K562 (cell line): ENCODE data around the gene HTR3C. TPM values are rescaled to one million over a fixed set of nuclear protein-coding genes. Genes with fewer than 3 reads are reported as not detected.
"Not testable (repeated sequence)": the region's sequence is repeated elsewhere in the genome, so short reads cannot be mapped to it uniquely, and the experiment has no call there.

Source experiments
- ATAC-seq: fragments of 200-7000 bp; cut with Tn5 transposase; 3 replicates; pipeline ENCODE4 v1.9.1; 2020; ENCODE audit warnings: moderate library complexity
- BruUV-seq: library from RNA; stranded (reverse); fragments of 400-500 nt; replicated peaks from 2 replicates; lab custom pipeline; 2021; lab: Mats Ljungman, UMichigan
- CTCF ChIA-PET: fragments of 300-600 bp; formaldehyde crosslinking; extraction: SDS; loops from one replicate; lab custom pipeline; 2021; ENCODE audit warnings: low intra/inter-chr PET ratio; lab: Yijun Ruan, JAX
- POLR2A ChIA-PET: fragments of 300-600, 350-650 bp; sonication (Branson Sonifier 250); formaldehyde crosslinking; extraction: SDS; loops from one replicate; lab custom pipeline; 2021; ENCODE audit warnings: antibody characterized with exemption, inconsistent platforms; lab: Yijun Ruan, JAX
- DNase-seq, 4 experiments: peaks; one replicate each; pipeline versions ENCODE4 v3.0.0 to v3.0.0-alpha.2; 2011 to 2018; ENCODE audit warnings: low spot score in 3 of 4, mixed read lengths in 3 of 4; ENCODE audit errors: extremely low read depth in 1 of 4
- FAIRE-seq: peaks from 2 replicates; lab custom pipeline; 2011; peaks lifted over from hg19 to GRCh38; lab: Jason Lieb, UNC
- H2AFZ ChIP-seq: 2 replicates; pipeline ENCODE4 v1.6.0; 2011; ENCODE audit warnings: low read depth, low read length, control low read depth, inconsistent platforms
- H3K27ac ChIP-seq: fragments of 200-600 bp; 3 replicates; pipeline ENCODE4 v1.8.0; 2011; ENCODE audit warnings: low read depth, mild to moderate bottlenecking, control low read depth, inconsistent platforms, low read length, moderate library complexity, mixed read lengths; ENCODE audit errors: extremely low read depth
- H3K27me3 ChIP-seq, 2 experiments: fragments of 300-600 bp in 1 of 2; 2 replicates in 1 of 2; 3 replicates in 1 of 2; pipeline versions ENCODE4 v1.6.0 to v1.8.0; 2011; ENCODE audit warnings: inconsistent platforms in 2 of 2, low read length in 2 of 2, mild to moderate bottlenecking in 1 of 2, mixed read lengths in 1 of 2, moderate library complexity in 1 of 2; ENCODE audit not compliant: control insufficient read depth in 2 of 2, insufficient read depth in 2 of 2
- H3K36me3 ChIP-seq: fragments of 300-600 bp; 3 replicates; pipeline ENCODE4 v1.8.0; 2011; ENCODE audit warnings: mild to moderate bottlenecking, low read length, inconsistent platforms; ENCODE audit not compliant: control insufficient read depth, insufficient read depth
- H3K4me1 ChIP-seq, 2 experiments: fragments of 200-600 bp in 1 of 2; replicated peaks in 1 of 2; 2 replicates in 1 of 2; 3 replicates in 1 of 2; pipeline versions ENCODE4 v1.5.1 to v1.8.0; 2011; ENCODE audit warnings: inconsistent platforms in 2 of 2, low read length in 2 of 2, mild to moderate bottlenecking in 1 of 2, mixed read lengths in 1 of 2, moderate library complexity in 1 of 2; ENCODE audit not compliant: control insufficient read depth in 2 of 2, insufficient read depth in 2 of 2
- H3K4me2 ChIP-seq: 2 replicates; pipeline ENCODE4 v1.6.1; 2011; ENCODE audit warnings: low read length, control low read depth, inconsistent platforms, mixed read lengths; ENCODE audit not compliant: insufficient read depth
- H3K4me3 ChIP-seq: fragments of 200-600 bp; sonication (generic), shearing (Covaris generic); 2 replicates; pipeline ENCODE4 v1.5.1; 2016; ENCODE audit warnings: control low read depth, inconsistent platforms
- H3K79me2 ChIP-seq: fragments of 200-600 bp; 3 replicates; pipeline ENCODE4 v1.8.0; 2011; ENCODE audit warnings: low read length, inconsistent platforms; ENCODE audit not compliant: control insufficient read depth, insufficient read depth
- H3K9ac ChIP-seq, 2 experiments: 2 replicates each; pipeline versions ENCODE4 v1.6.0 to v1.6.1; 2011; ENCODE audit warnings: low read depth in 2 of 2, low read length in 2 of 2, control low read depth in 1 of 2, inconsistent platforms in 1 of 2, mild to moderate bottlenecking in 1 of 2, mixed read lengths in 1 of 2; ENCODE audit not compliant: insufficient read depth in 1 of 2
- H3K9me1 ChIP-seq: one replicate; pipeline ENCODE4 v1.6.0; 2011; ENCODE audit warnings: inconsistent platforms, mild to moderate bottlenecking, low read length, moderate library complexity; ENCODE audit not compliant: control insufficient read depth, insufficient read depth
- H3K9me3 ChIP-seq: replicated peaks from 2 replicates; pipeline ENCODE4 v1.5.1; 2011; ENCODE audit warnings: low read depth, low read length, inconsistent platforms; ENCODE audit not compliant: control insufficient read depth, insufficient read depth
- H4K20me1 ChIP-seq: replicated peaks from 2 replicates; pipeline ENCODE4 v1.6.1; 2011; ENCODE audit warnings: low read length, inconsistent platforms, mixed read lengths; ENCODE audit not compliant: control insufficient read depth, insufficient read depth
- CBX3 ChIP-seq, 2 experiments: IDR thresholded peaks; 1 replicate in 1 of 2; 2 replicates in 1 of 2; pipeline ENCODE4 v1.6.1; 2012; ENCODE audit warnings: inconsistent platforms in 2 of 2, low read length in 2 of 2, borderline replicate concordance in 1 of 2, control low read depth in 1 of 2
- CC2D1A ChIP-seq: fragments of 450-650 bp; IDR thresholded peaks from 2 replicates; pipeline ENCODE4 v1.6.1; 2017; ENCODE audit warnings: mild to moderate bottlenecking
- CHAMP1 ChIP-seq: fragments of 450-650 bp; IDR thresholded peaks from 2 replicates; pipeline ENCODE4 v1.6.1; 2016; ENCODE audit warnings: mild to moderate bottlenecking
- DIDO1 ChIP-seq: fragments of 450-650 bp; IDR thresholded peaks from 2 replicates; pipeline ENCODE4 v1.6.1; 2016; ENCODE audit warnings: low read depth, missing biosample characterization, missing genetic modification characterization
- TRIM24 ChIP-seq, 2 experiments: fragments of 450-650 bp; IDR thresholded peaks; 2 replicates each; pipeline ENCODE4 v1.6.1; 2016
- TRIM28 ChIP-seq: fragments of 450-650 bp; IDR thresholded peaks from 2 replicates; pipeline ENCODE4 v1.6.1; 2017
- ZEB2 ChIP-seq: fragments of 450-650 bp; IDR thresholded peaks from 2 replicates; pipeline ENCODE4 v1.6.1; 2016
- ZFP36 ChIP-seq: fragments of 150-350 bp; IDR thresholded peaks from 2 replicates; pipeline ENCODE4 v1.6.1; 2018; ENCODE audit warnings: low read length, low read depth; ENCODE audit not compliant: partially characterized antibody
- ZNF280A ChIP-seq: fragments of 450-650 bp; IDR thresholded peaks from 2 replicates; pipeline ENCODE4 v1.6.1; 2018; ENCODE audit warnings: mild to moderate bottlenecking, low read depth; ENCODE audit not compliant: partially characterized antibody
- ZNF511 ChIP-seq: sonication (generic); formaldehyde crosslinking; IDR thresholded peaks from 2 replicates; pipeline ENCODE4 v1.8.0; 2022; ENCODE audit warnings: mild to moderate bottlenecking, missing genetic modification reagents
- ZNF583 ChIP-seq: fragments of 250-450 bp; sonication (Bioruptor Pico); IDR thresholded peaks from 2 replicates; pipeline ENCODE4 v1.4.0; 2020
- ZNF584 ChIP-seq: fragments of 200-800 bp; sonication (Bioruptor generic); IDR thresholded peaks from 2 replicates; pipeline ENCODE4 v1.6.1; 2016; ENCODE audit warnings: low read depth, mild to moderate bottlenecking, missing genetic modification characterization, missing compliant biosample characterization
- WGBS: fragments of 100-300 bp; shearing (Covaris generic); methylation state at CpG from one replicate; pipeline ENCODE4 v1.1.6; 2016; ENCODE audit warnings: low coverage, mixed read lengths; ENCODE audit not compliant: insufficient coverage; ENCODE audit errors: missing lambda C conversion rate; 5-methylcytosine and 5-hydroxymethylcytosine counted together
- in situ Hi-C: fragments of 300-500 bp; cut with MboI; formaldehyde crosslinking; loops from 4 replicates; pipeline ENCODE4 v1.15.0; 2018; ENCODE audit warnings: inconsistent platforms, mixed read lengths
- intact Hi-C: fragments of 100-400 bp; cut with micrococcal nuclease; formaldehyde crosslinking; loops from 2 replicates; pipeline ENCODE4 v1.14.2; 2022
- polyA plus RNA-seq, 8 experiments: library from polyadenylated mRNA; depleted of rRNA in 4 of 8; stranded (reverse) in 5 of 8; unstranded in 3 of 8; fragments of >200 nt; fragmentation: Nextera tagmentation in 2 of 8; fragmentation: Illumina TruSeq in 1 of 8; extraction: Ambion mirVana in 2 of 8; extraction: Trizol in 1 of 8; gene quantifications; 2 replicates each; pipeline versions ENCODE4 v1.2.1 to v1.2.3, GENCODE V29; 2011 to 2014; ENCODE audit warnings: inconsistent platforms in 1 of 8, missing spikeins in 1 of 8
- total RNA-seq, 7 experiments: library from RNA; depleted of rRNA in 6 of 7; stranded (reverse); fragments of >200 nt in 6 of 7; fragmentation: Illumina TruSeq in 2 of 7; extraction: Trizol in 2 of 7; gene quantifications; 2 replicates each; pipeline versions ENCODE4 v1.2.1 to v1.2.3, GENCODE V29; 2011 to 2021; ENCODE audit warnings: low replicate concordance in 1 of 7

HTR3C gene
- total and polyA plus RNA-seq, 9 of the 15 experiments (the other 6 are each of a cell fraction or from before 2014, with no cell fraction given): 0.04 to 0.06 TPM; not detected in 7

GRCh38 chr3:184068344-184068743, 15.5 kb downstream of the HTR3C start:
- Histone ChIP-seq H2AFZ (peak overlapping the region; percentile 92), H3K9me1 (no peaks in the 10 kb centered on the region), H3K36me3 (no peaks in the 10 kb centered on the region), H3K27me3 (no peaks in the 10 kb centered on the region), H3K9ac (peak overlapping the region; percentile 29 to 37; a peak in 2 of 4 replicates), H4K20me1 (no peaks in the 10 kb centered on the region), H3K4me2 (no peak overlapping the region), H3K4me1 (peaks cover 9 to 11% of the 10 kb centered on the region in 2 experiments; a peak in 4 of 5 replicates), H3K9me3 (peaks cover 6% of the 10 kb centered on the region), H3K79me2 (no peaks in the 10 kb centered on the region), H3K4me3 (no peak overlapping the region), H3K27ac (no peak overlapping the region; the same call in 2 of the 3 replicates)
- intact Hi-C loops (no loop called here), in situ Hi-C loops (no loop called here)
- DNase-seq (no peak), FAIRE-seq (no peak), ATAC-seq (peak; percentile 49)
- ChIA-PET POLR2A (interaction anchor here (0.7 to 1.1 kb wide), 2 partner anchors 24 to 67 kb away, joined by 3 read pairs; partner anchors contain the start of gene EIF2B5), CTCF (no interaction called here)
- 84% methylated on average over 5 of the region's 5 CpGs for WGBS
- no TSS peak for BruUV-seq
- TF ChIP-seq ZNF583 (CRISPR knock-in tag): peak; percentile 32; the same call in 1 of the 2 replicates
- TF ChIP-seq ZNF584 (CRISPR knock-in tag): no peak
- no peak for TF ChIP-seq DIDO1 (tag)
- TF ChIP-seq ZNF511: no peak
- TF ChIP-seq, all 486 proteins: peak for 1

- ATAC-seq, POLR2A ChIA-PET, intact Hi-C loops, in situ Hi-C loops, H2AFZ ChIP-seq, CTCF ChIA-PET, H3K79me2 ChIP-seq, FAIRE-seq, H3K4me3 ChIP-seq, DNase-seq, H3K9me3 ChIP-seq, H3K27ac ChIP-seq, H3K36me3 ChIP-seq, H4K20me1 ChIP-seq, BruUV-seq, H3K27me3 ChIP-seq, H3K9me1 ChIP-seq, H3K4me2 ChIP-seq, H3K9ac ChIP-seq: not testable (repeated sequence)
- H3K4me1 ChIP-seq: peaks cover 9 to 11% of the 10 kb centered on the region in 2 experiments; a peak in 4 of 5 replicates
- 49% methylated on average over 7 of the region's 7 CpGs for WGBS
- TF ChIP-seq CBX3 (IDR thresholded peaks at IDR 0.05; ENCODE audit: borderline replicate concordance in 1 of 2, low read length in 2 of 2) (peak in 1 of 2 experiments; percentile 42; a peak in 1 of 3 replicates), ZNF280A (peak; percentile 67), CHAMP1 (0 out of 2 replicates have a peak, but pooled peaks have one; percentile 36), ZFP36 (peak; percentile 91), ZEB2 (0 out of 2 replicates have a peak, but pooled peaks have one; percentile 18), CC2D1A (peak; percentile 66), TRIM28 (peak; percentile 72; the same call in 1 of the 2 replicates), TRIM24 (IDR thresholded peaks at IDR 0.05) (peak; percentile 63 to 74)
These were observed 18.3 kb downstream of the HTR3C start for GRCh38 chr3:184071142-184071541.
